ENCODE data around the gene AGBL4.

Gene AGBL4

GRCh38 chr1:48859456-48859855 is 1164.3 kb downstream of the AGBL4 start:
- Histone ChIP-seq H3K4me3 (no peak overlapping the region), H3K9me3 (peaks cover 0 to 13% (median 0%) of the 10 kb centered on the region in 3 donors), H3K36me3 (no peaks in the 10 kb centered on the region), H3K4me1 (no peaks in the 10 kb centered on the region), H3K27me3 (no peaks in the 10 kb centered on the region), H3K27ac (no peak overlapping the region)
- intact Hi-C loops (cut with DNase I; ENCODE audit: low total_unique reads): no loop called here
- TF ChIP-seq, protein P1, sequence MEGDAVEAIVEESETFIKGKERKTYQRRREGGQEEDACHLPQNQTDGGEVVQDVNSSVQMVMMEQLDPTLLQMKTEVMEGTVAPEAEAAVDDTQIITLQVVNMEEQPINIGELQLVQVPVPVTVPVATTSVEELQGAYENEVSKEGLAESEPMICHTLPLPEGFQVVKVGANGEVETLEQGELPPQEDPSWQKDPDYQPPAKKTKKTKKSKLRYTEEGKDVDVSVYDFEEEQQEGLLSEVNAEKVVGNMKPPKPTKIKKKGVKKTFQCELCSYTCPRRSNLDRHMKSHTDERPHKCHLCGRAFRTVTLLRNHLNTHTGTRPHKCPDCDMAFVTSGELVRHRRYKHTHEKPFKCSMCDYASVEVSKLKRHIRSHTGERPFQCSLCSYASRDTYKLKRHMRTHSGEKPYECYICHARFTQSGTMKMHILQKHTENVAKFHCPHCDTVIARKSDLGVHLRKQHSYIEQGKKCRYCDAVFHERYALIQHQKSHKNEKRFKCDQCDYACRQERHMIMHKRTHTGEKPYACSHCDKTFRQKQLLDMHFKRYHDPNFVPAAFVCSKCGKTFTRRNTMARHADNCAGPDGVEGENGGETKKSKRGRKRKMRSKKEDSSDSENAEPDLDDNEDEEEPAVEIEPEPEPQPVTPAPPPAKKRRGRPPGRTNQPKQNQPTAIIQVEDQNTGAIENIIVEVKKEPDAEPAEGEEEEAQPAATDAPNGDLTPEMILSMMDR (IDR thresholded peaks at IDR 0.05): no peak
- DNase-seq: no peak

- no peak for DNase-seq
- H3K9me3 ChIP-seq: peaks cover 0 to 13% (median 0%) of the 10 kb centered on the region in 3 donors
- TF ChIP-seq, protein P1 (IDR thresholded peaks at IDR 0.05): no peak
- H3K27me3 ChIP-seq: no peaks in the 10 kb centered on the region
- H3K4me3 ChIP-seq: no peak overlapping the region
- H3K4me1 ChIP-seq: no peaks in the 10 kb centered on the region
- H3K36me3 ChIP-seq: no peaks in the 10 kb centered on the region
- intact Hi-C loops (cut with DNase I; ENCODE audit: low total_unique reads): no loop called here
- H3K27ac ChIP-seq: no peak overlapping the region
Observed at GRCh38 chr1:48858200-48858920, 1165.4 kb downstream of the AGBL4 start.

DNA sequence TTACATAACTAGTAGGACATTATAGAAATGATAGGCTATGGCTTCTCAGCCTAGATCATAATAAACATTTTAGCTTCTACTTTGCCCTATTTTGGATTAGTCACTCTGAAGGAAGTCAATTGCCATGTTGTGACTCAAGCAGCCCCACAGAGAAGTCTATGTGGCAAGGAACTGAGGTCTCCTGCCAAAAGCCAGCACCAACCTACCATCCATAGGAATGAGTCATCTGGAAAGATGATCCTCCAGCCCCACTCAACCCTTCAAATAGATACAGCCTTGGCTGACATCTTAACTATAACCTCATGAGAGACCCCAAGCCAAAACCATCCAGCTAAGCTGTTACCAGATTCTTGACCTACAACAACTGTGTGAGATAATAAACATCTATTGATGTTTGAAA is 1170.7 kb downstream of the AGBL4 start:
- TF ChIP-seq, protein P1 (IDR thresholded peaks at IDR 0.05): no peak
- DNase-seq: no peak
- intact Hi-C loops (cut with DNase I; ENCODE audit: low total_unique reads): no loop called here
- H3K36me3 ChIP-seq: no peaks in the 10 kb centered on the region
- no peaks in the 10 kb centered on the region for H3K9me3 ChIP-seq
- no peak overlapping the region for H3K4me3 ChIP-seq
- H3K4me1 ChIP-seq: no peaks in the 10 kb centered on the region
- H3K27ac ChIP-seq: no peak overlapping the region
- H3K27me3 ChIP-seq: no peaks in the 10 kb centered on the region

DNA sequence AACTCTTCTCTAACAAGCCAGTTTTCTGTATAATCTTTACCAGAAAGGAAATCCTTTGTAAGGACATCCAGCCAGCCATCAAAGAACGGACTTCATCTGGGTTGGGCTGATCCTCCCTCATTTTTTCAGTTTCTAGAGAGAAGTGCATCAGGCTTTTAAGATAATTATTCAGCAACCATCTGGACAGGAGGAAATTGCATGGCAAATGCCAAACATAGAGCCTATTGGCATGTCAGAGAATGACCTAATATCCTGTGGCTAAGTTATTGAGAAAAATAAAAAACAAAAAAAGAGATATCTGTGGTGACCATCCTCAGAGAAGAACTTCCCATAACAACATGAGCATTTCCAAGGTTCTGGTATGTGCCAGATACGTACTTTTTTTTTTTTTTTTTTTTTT is 1172.1 kb downstream of the AGBL4 start:
- no peaks in the 10 kb centered on the region for H3K9me3 ChIP-seq

GRCh38 chr1:48848035-48848434 is 1175.7 kb downstream of the AGBL4 start:
- TF ChIP-seq, protein P1 (IDR thresholded peaks at IDR 0.05): no peak
- H3K36me3 ChIP-seq: no peaks in the 10 kb centered on the region
- DNase-seq: no peak
- H3K27me3 ChIP-seq: no peaks in the 10 kb centered on the region
- H3K9me3 ChIP-seq: no peaks in the 10 kb centered on the region
- no peaks in the 10 kb centered on the region for H3K4me1 ChIP-seq
- H3K4me3 ChIP-seq: no peak overlapping the region
- intact Hi-C loops (cut with DNase I; ENCODE audit: low total_unique reads): no loop called here
- H3K27ac ChIP-seq: no peak overlapping the region

More for the DNA sequence above, 1172.1 kb downstream of the AGBL4 start:
- DNase-seq: no peak
- no peak overlapping the region for H3K27ac ChIP-seq
- H3K4me1 ChIP-seq: no peaks in the 10 kb centered on the region
- intact Hi-C loops (cut with DNase I; ENCODE audit: low total_unique reads): no loop called here
- TF ChIP-seq, protein P1 (IDR thresholded peaks at IDR 0.05): no peak
- no peaks in the 10 kb centered on the region for H3K36me3 ChIP-seq
- H3K4me3 ChIP-seq: no peak overlapping the region
- H3K27me3 ChIP-seq: no peaks in the 10 kb centered on the region
